GM21381 (cell line): Measurements from ENCODE around the gene FSTL1.

Source experiments
- ATAC-seq: cut with Tn5 transposase; IDR thresholded peaks from one replicate; pipeline ENCODE4 v1.9.1; 2021; ENCODE audit warnings: mild to moderate bottlenecking, moderate library complexity; ENCODE audit not compliant: unreplicated experiment

FSTL1 gene

GRCh38 chr3:120364101-120364500 is 86.7 kb downstream of the FSTL1 start:
- ATAC-seq: no peak

- ATAC-seq: no peak
Measured at GRCh38 chr3:120357807-120358206, 93.0 kb downstream of the FSTL1 start.

- ATAC-seq: no peak
Measured at GRCh38 chr3:120355486-120355885, 95.3 kb downstream of the FSTL1 start.

- no peak for ATAC-seq
Measured at GRCh38 chr3:120353463-120353862, 97.3 kb downstream of the FSTL1 start.

- ATAC-seq: no peak
Measured at GRCh38 chr3:120352017-120352416, 98.8 kb downstream of the FSTL1 start.

- no peak for ATAC-seq
Measured at GRCh38 chr3:120350401-120350941, 100.3 kb downstream of the FSTL1 start.

GRCh38 chr3:120349855-120350125 is 101.0 kb downstream of the FSTL1 start:
- ATAC-seq: no peak

GRCh38 chr3:120348991-120349854 is 101.6 kb downstream of the FSTL1 start, which contains the start of gene LRRC58:
LRRC58 (minus strand) TSS chr3:120349354; CDS start chr3:120349243, 111 bp downstream.
- ATAC-seq: peak; percentile 92

GRCh38 chr3:120348065-120348990 is 102.5 kb downstream of the FSTL1 start:
- peak; percentile 46 for ATAC-seq

- ATAC-seq: no peak
Measured at GRCh38 chr3:120344349-120344748, 106.4 kb downstream of the FSTL1 start.
